Liver (tissue), 3 donors: Measurements from ENCODE around the gene FUBP3.

Experiments used
- CTCF ChIP-seq: fragments of 150-350 bp; IDR thresholded peaks from 2 replicates; pipeline ENCODE4 v1.5.1; 2017; ENCODE audit warnings: improper control_type of control experiment, low read depth, low read length; ENCODE audit not compliant: missing input control
- HNF4A ChIP-seq, 2 donors: conservative IDR thresholded peaks; 2 replicates each; pipeline ENCODE4 v1.6.1; 2016; ENCODE audit warnings: antibody characterized with exemption in 2 of 2, mild to moderate bottlenecking in 2 of 2
- donor health status: healthy.
- donor health status: healthy.

GRCh38 chr9:130606887-130607600, 27.7 kb downstream of the FUBP3 start:
- TF ChIP-seq HNF4A (conservative IDR thresholded peaks at IDR 0.05), result no peak
- TF ChIP-seq CTCF, result no peak
